ENCODE measurements around the gene UNC5A. TPM values are rescaled to one million over a fixed set of nuclear protein-coding genes. Genes with fewer than 3 reads are reported as not detected.

UNC5A gene
- total RNA-seq, 2 donors from 2014 or later = not detected

DNA sequence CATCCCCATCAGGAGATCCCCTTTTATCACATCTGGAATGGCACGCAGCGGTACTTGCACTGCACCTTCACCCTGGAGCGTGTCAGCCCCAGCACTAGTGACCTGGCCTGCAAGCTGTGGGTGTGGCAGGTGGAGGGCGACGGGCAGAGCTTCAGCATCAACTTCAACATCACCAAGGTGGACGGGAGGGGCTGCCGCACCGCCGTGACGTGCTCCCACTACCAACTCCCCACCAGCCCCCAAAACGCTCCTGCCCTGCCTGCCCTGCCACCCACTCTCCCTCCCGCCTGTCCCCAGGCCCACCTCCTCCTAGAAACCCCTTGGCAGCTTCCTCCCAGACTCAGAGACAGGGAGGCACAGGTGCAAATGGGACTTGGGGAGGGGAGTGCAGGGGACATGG lies 68.1 kb downstream of the UNC5A start:
- H3K27ac Mint-ChIP-seq = no peak overlapping the region
- ATAC-seq = no peak
- H3K4me1 Mint-ChIP-seq (ENCODE audit: low read depth in 2 of 2) = peaks cover 17 to 18% of the 10 kb centered on the region in 2 donors
- peaks cover 8 to 14% of the 10 kb centered on the region in 2 donors for H3K27me3 Mint-ChIP-seq
- no peak overlapping the region for H3K4me3 Mint-ChIP-seq
- no peaks in the 10 kb centered on the region for H3K9me3 Mint-ChIP-seq
- no peaks in the 10 kb centered on the region for H3K36me3 Mint-ChIP-seq
- no peak for DNase-seq (ENCODE audit: low spot score)

- no peaks in the 10 kb centered on the region for H3K9me3 Mint-ChIP-seq
- no peak overlapping the region for H3K4me3 Mint-ChIP-seq
- DNase-seq (ENCODE audit: low spot score) = no peak
- H3K36me3 Mint-ChIP-seq = no peaks in the 10 kb centered on the region
- H3K27me3 Mint-ChIP-seq = peaks cover 8 to 14% of the 10 kb centered on the region in 2 donors
- ATAC-seq = no peak
- peaks cover 17 to 18% of the 10 kb centered on the region in 2 donors for H3K4me1 Mint-ChIP-seq (ENCODE audit: low read depth in 2 of 2)
- no peak overlapping the region for H3K27ac Mint-ChIP-seq
Observed at GRCh38 chr5:176878906-176879662, 68.7 kb downstream of the UNC5A start.

DNA sequence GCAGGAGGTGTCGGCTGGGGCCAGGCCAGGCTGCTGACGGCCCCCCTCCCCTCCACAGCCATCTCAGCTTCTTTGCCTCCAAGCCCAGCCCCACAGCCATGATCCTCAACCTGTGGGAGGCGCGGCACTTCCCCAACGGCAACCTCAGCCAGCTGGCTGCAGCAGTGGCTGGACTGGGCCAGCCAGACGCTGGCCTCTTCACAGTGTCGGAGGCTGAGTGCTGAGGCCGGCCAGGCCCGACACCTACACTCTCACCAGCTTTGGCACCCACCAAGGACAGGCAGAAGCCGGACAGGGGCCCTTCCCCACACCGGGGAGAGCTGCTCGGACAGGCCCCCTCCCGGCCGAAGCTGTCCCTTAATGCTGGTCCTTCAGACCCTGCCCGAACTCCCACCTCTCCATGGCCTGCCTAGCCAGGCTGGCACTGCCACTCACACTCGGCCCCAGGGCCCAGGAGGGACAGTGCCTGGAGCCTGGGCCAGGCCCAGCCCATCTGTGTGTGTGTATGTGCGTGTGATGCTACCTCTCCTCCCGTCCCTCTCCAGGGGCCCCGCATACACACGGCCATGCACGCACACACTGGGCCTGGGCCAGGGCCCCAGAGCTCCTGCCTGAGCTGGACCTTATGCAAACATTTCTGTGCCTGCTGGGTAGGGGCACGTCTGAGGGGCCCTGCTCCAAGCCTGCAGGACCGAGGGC lies 69.5 kb downstream of the UNC5A start:
- Mint-ChIP-seq H3K36me3 (no peaks in the 10 kb centered on the region), H3K27me3 (peaks cover 8 to 14% of the 10 kb centered on the region in 2 donors), H3K27ac (no peak overlapping the region)

DNA sequence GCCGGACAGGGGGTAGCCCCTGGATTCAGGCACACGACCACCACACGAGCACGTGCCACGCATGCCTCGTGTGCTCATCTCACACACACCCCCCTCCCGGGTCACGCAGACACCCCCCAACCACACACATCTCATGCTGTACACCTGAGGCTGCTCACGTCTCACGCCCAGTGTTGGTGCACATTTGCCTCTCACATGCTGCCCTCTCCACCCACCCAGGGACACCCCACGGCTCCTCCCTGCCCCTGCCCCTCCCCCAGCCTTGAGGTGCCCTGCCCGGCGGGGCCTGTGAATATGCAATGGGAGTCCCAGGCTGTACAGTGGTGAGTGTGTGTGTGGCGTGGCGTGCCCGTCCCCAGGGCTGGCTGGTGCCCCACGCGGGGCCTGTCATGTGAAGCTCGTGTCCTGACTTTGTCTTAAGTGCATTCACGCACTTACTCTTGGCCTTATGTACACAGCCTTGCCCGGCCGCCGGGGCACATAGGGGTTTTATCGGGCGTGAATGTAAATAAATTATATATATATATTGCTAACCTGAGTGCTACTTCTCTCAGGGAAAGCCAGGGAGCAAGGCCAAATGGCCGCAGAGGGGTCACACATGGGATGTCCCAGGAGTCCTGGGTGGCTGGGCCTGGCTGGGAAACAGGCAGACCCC lies 70.1 kb downstream of the UNC5A start:
- Mint-ChIP-seq H3K27ac (no peak overlapping the region), H3K36me3 (no peaks in the 10 kb centered on the region), H3K4me3 (no peak overlapping the region), H3K27me3 (peaks cover 4 to 12% of the 10 kb centered on the region in 2 donors), H3K9me3 (no peaks in the 10 kb centered on the region), H3K4me1 (ENCODE audit: low read depth in 2 of 2) (peaks cover 10 to 11% of the 10 kb centered on the region in 2 donors)
- ATAC-seq = no peak
- DNase-seq (ENCODE audit: low spot score) = no peak

More for the DNA sequence above, 69.5 kb downstream of the UNC5A start:
- no peak for DNase-seq (ENCODE audit: low spot score)
- peaks cover 17 to 18% of the 10 kb centered on the region in 2 donors for H3K4me1 Mint-ChIP-seq (ENCODE audit: low read depth in 2 of 2)
- no peaks in the 10 kb centered on the region for H3K9me3 Mint-ChIP-seq
- ATAC-seq = no peak
- H3K4me3 Mint-ChIP-seq = no peak overlapping the region

GRCh38 chr5:176881021-176881749 lies 70.8 kb downstream of the UNC5A start:
- no peak for ATAC-seq
- no peaks in the 10 kb centered on the region for H3K36me3 Mint-ChIP-seq
- H3K27ac Mint-ChIP-seq = no peak overlapping the region
- H3K4me1 Mint-ChIP-seq (ENCODE audit: low read depth in 2 of 2) = peaks cover 3 to 4% of the 10 kb centered on the region in 2 donors
- H3K4me3 Mint-ChIP-seq = no peak overlapping the region
- H3K9me3 Mint-ChIP-seq = no peaks in the 10 kb centered on the region
- DNase-seq (ENCODE audit: low spot score) = no peak
- H3K27me3 Mint-ChIP-seq = peaks cover 0 to 5% of the 10 kb centered on the region in 2 donors

GRCh38 chr5:176881816-176882566 lies 71.6 kb downstream of the UNC5A start:
- H3K27ac Mint-ChIP-seq = no peak overlapping the region

GRCh38 chr5:176882567-176882903 lies 72.2 kb downstream of the UNC5A start:
- Mint-ChIP-seq H3K9me3 (no peaks in the 10 kb centered on the region), H3K27me3 (peaks cover 0 to 2% of the 10 kb centered on the region in 2 donors), H3K36me3 (no peaks in the 10 kb centered on the region), H3K4me1 (ENCODE audit: low read depth in 2 of 2) (no peaks in the 10 kb centered on the region), H3K27ac (no peak overlapping the region), H3K4me3 (no peak overlapping the region)
- ATAC-seq (no peak), DNase-seq (ENCODE audit: low spot score) (no peak)

More at GRCh38 chr5:176881816-176882566, 71.6 kb downstream of the UNC5A start:
- ATAC-seq (no peak), DNase-seq (ENCODE audit: low spot score) (no peak)
- no peaks in the 10 kb centered on the region for H3K9me3 Mint-ChIP-seq
- peaks cover 0 to 2% of the 10 kb centered on the region in 2 donors for H3K27me3 Mint-ChIP-seq
- H3K4me3 Mint-ChIP-seq = no peak overlapping the region
- no peaks in the 10 kb centered on the region for H3K4me1 Mint-ChIP-seq (ENCODE audit: low read depth in 2 of 2)
- no peaks in the 10 kb centered on the region for H3K36me3 Mint-ChIP-seq

DNA sequence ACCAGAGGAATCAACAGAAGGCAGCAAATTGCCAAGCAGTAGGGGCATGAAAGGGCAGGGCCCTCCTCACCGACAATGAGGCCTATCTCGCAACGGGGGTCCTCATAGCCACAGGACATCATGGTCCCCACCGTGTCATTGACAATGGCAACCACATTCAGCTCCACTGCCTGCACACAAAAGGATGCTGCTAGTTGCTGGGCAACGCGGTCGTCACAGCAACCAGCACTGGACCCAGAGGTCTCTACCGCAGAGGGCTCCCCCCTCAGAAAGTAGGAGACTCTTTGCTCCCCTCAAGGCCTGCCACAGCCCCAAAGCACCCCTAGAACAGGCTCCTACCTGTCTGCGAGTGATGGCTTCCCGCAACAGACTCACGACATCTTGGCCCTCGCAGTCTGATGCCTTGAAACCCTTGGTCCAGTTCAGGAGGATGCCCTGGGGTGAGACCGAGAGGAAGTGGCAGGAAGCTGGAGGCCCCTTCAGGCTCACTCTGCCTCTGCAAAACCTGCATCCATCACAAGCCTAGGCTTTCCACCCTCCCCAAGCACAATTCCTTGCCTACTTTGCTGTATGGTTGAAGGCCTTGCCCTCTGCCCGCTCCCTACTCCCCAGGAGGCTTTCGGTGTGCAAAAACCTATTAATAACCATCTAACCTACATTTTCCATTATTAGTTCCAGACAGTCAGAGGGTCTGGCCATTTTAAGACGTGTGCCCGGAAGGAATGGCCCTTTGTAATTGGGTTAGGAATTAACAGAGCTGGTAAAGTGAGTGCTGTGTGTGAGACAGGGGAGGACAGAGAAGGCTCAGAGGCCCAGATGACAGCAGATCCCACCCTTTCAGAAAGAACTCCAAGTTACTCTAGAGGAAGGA lies 73.6 kb downstream of the UNC5A start:
- no peaks in the 10 kb centered on the region for H3K36me3 Mint-ChIP-seq
- H3K4me3 Mint-ChIP-seq = no peak overlapping the region
- H3K27me3 Mint-ChIP-seq = no peaks in the 10 kb centered on the region
- H3K4me1 Mint-ChIP-seq (ENCODE audit: low read depth in 2 of 2) = no peaks in the 10 kb centered on the region
- no peak for DNase-seq (ENCODE audit: low spot score)
- no peak for ATAC-seq
- no peak overlapping the region for H3K27ac Mint-ChIP-seq
- H3K9me3 Mint-ChIP-seq = no peaks in the 10 kb centered on the region

- Mint-ChIP-seq H3K27ac (no peak overlapping the region), H3K4me1 (ENCODE audit: low read depth in 2 of 2) (no peaks in the 10 kb centered on the region), H3K27me3 (no peaks in the 10 kb centered on the region), H3K9me3 (no peaks in the 10 kb centered on the region), H3K36me3 (no peaks in the 10 kb centered on the region), H3K4me3 (no peak overlapping the region)
- no peak for DNase-seq (ENCODE audit: low spot score)
- no peak for ATAC-seq
Observed at GRCh38 chr5:176884571-176884890, 74.2 kb downstream of the UNC5A start.

- Mint-ChIP-seq H3K27ac (no peak overlapping the region), H3K9me3 (no peaks in the 10 kb centered on the region), H3K27me3 (peaks cover 4 to 6% of the 10 kb centered on the region in 2 donors), H3K36me3 (no peaks in the 10 kb centered on the region), H3K4me1 (ENCODE audit: low read depth in 2 of 2) (peaks cover 0 to 3% of the 10 kb centered on the region in 2 donors), H3K4me3 (no peak overlapping the region)
- no peak for ATAC-seq
- peak; percentile 12 for DNase-seq (ENCODE audit: low spot score)
Observed at GRCh38 chr5:176886336-176887251, 76.2 kb downstream of the UNC5A start.

GRCh38 chr5:176887252-176887849 lies 77.0 kb downstream of the UNC5A start:
- Mint-ChIP-seq H3K4me3 (no peak overlapping the region), H3K9me3 (no peaks in the 10 kb centered on the region), H3K27ac (no peak overlapping the region), H3K36me3 (no peaks in the 10 kb centered on the region), H3K27me3 (peaks cover 9 to 12% of the 10 kb centered on the region in 2 donors), H3K4me1 (ENCODE audit: low read depth in 2 of 2) (peaks cover 0 to 3% of the 10 kb centered on the region in 2 donors)
- no peak for ATAC-seq
- peak; percentile 50 for DNase-seq (ENCODE audit: low spot score)

All from natural killer cell treated with Interleukin-12 subunit alpha and Interleukin-12 subunit beta and Interleukin-15 and Interleukin-18, amount 100 ng/mL, for 72 hours (primary cell).